Heart right ventricle (tissue), 16 donors: ENCODE results near the gene MAP7. TPM values are rescaled to one million over a fixed set of nuclear protein-coding genes. Genes with fewer than 3 reads are reported as not detected.

Source experiments
- ATAC-seq, 8 donors: fragments of 200-7000 bp; cut with Tn5 transposase; one replicate each; pipeline ENCODE4 v1.9.1; 2020; ENCODE audit warnings: mild to moderate bottlenecking in 8 of 8, moderate library complexity in 8 of 8, moderate number of reproducible peaks in 1 of 8
- DNase-seq, 2 donors: peaks; one replicate each; pipeline ENCODE4 v3.0.0-alpha.2; 2020
- H3K27ac ChIP-seq, 10 donors: fragments of 200-600 bp; sonication (generic) in 2 of 10; one replicate each; pipeline versions ENCODE4 v1.5.0 to v1.8.0; 2020 to 2022; ENCODE audit warnings: mild to moderate bottlenecking in 3 of 10
- H3K27me3 ChIP-seq, 7 donors: fragments of 200-600 bp; one replicate each; pipeline ENCODE4 v1.8.0; 2021 to 2022; ENCODE audit warnings: mild to moderate bottlenecking in 2 of 7
- H3K36me3 ChIP-seq, 9 donors: fragments of 200-600 bp; sonication (generic) in 1 of 9; one replicate each; pipeline versions ENCODE4 v1.5.0 to v1.8.0; 2020 to 2022; ENCODE audit warnings: mild to moderate bottlenecking in 2 of 9
- H3K4me1 ChIP-seq, 9 donors: fragments of 200-600 bp; sonication (generic) in 1 of 9; one replicate each; pipeline versions ENCODE4 v1.5.0 to v1.8.0; 2020 to 2022; ENCODE audit warnings: mild to moderate bottlenecking in 4 of 9
- H3K4me3 ChIP-seq, 10 donors: fragments of 200-600 bp; sonication (generic) in 2 of 10; one replicate each; pipeline versions ENCODE4 v1.5.0 to v1.8.0; 2020 to 2022; ENCODE audit warnings: mild to moderate bottlenecking in 7 of 10, moderate library complexity in 2 of 10
- H3K9me3 ChIP-seq, 11 donors: fragments of 200-600 bp in 10 of 11; sonication (generic) in 2 of 11; one replicate each; pipeline versions ENCODE4 v1.5.0 to v1.8.0; 2013 to 2022; ENCODE audit warnings: mild to moderate bottlenecking in 2 of 11, control low read depth in 1 of 11, moderate library complexity in 1 of 11
- CTCF ChIP-seq, 9 donors: fragments of 200-600 bp; sonication (generic) in 2 of 9; IDR thresholded peaks; one replicate each; pipeline versions ENCODE4 v1.5.0 to v1.8.0; 2021 to 2022; ENCODE audit warnings: antibody characterized with exemption in 9 of 9, mild to moderate bottlenecking in 5 of 9, moderate library complexity in 1 of 9
- WGBS, 2 donors: extraction: QIAGEN DNeasy Blood & Tissue Kit; methylation state at CpG; one replicate each; pipeline ENCODE4 v1.1.7; 2013; ENCODE audit warnings: inconsistent platforms in 1 of 2; 5-methylcytosine and 5-hydroxymethylcytosine counted together
- intact Hi-C, 10 donors: fragments of 100-400 bp; cut with DNase I; formaldehyde crosslinking; loops; one replicate each; pipeline versions ENCODE4 v1.11.1 to v1.14.2; 2022
- polyA plus RNA-seq, 2 donors: library from polyadenylated mRNA; stranded (reverse); fragments of 200-250 nt; gene quantifications; one replicate each; pipeline ENCODE4 v1.2.3, GENCODE V29; 2013
- total RNA-seq, 10 donors: library from RNA; stranded (reverse); fragmentation: NEBNext Ultra II Directional in 3 of 10; extraction: Animal tissue kit (Norgen Biotek cat#: 25700) in 3 of 10; gene quantifications; one replicate each; pipeline versions ENCODE4 v1.2.1 to v1.2.4, GENCODE V29; 2021 to 2023
- donor health status: Arrhythmogenic right ventricular cardiomyopathy.
- donor health status: ischemic (EF 13 %, LVEDD 7.1; RV severe dilation, severe dysfunction).
- donor health status: healthy with polysubstance abuse.
- donor health status: DM: no; HTN: yes; CAD: no.
- donor health status: DM: no; HTN: no; CAD: no.
- donor health status: ischemic (EF 25% LVEDD 6.9; RV normal size, moderate dysfunction).
- donor health status: ischemic (EF 25% LVEDD 5.7; RV mildly dilated, moderate dysfunction).
- donor health status: healthy.
- donor health status: DM: yes; HTN: yes; CAD: no.
- donor health status: Ischemic cardiomyopathy.
- donor health status: ischemic (EF 35%, LVEDD 5.7; RV mildly dilated, moderate dysfunction).
- donor health status: nonischemic (EF 11% LVEDD 7.7; RV severe dilation, severe dysfunction).
- donor health status: DM: yes; HTN: yes; CAD: no.
- donor health status: PGD.
- donor health status: ischemic (EF 29% LVEDD 5.4; RV normal size, mild dysfunction).
- donor health status: nonischemic (EF 23%, LVEDD 6.1; RV moderate dilation, normal function).

The MAP7 gene
- total and polyA plus RNA-seq, 12 donors, result 0.48 to 4.1 (median 2.3) TPM

GRCh38 chr6:136446579-136447187 is 103.5 kb downstream of the MAP7 start:
- Histone ChIP-seq H3K9me3 (peaks cover 0 to 13% (median 7%) of the 10 kb centered on the region in 11 donors), H3K4me1 (no peaks in the 10 kb centered on the region), H3K27ac (no peak overlapping the region), H3K4me3 (no peak overlapping the region), H3K36me3 (no peaks in the 10 kb centered on the region), H3K27me3 (no peaks in the 10 kb centered on the region)
- intact Hi-C loops, result no loop called here
- TF ChIP-seq CTCF (IDR thresholded peaks at IDR 0.05), result no peak
- DNase-seq (no peak), ATAC-seq (no peak)
- 63 to 65% methylated on average over 2 of the region's 2 CpGs for WGBS, 2 donors

GRCh38 chr6:136446145-136446544 is 104.1 kb downstream of the MAP7 start:
- 95 to 97% methylated on average over 2 of the region's 2 CpGs for WGBS, 2 donors
- no peak for ATAC-seq
- no peaks in the 10 kb centered on the region for H3K27me3 ChIP-seq
- intact Hi-C loops, result no loop called here
- H3K9me3 ChIP-seq, result peaks cover 0 to 8% (median 2%) of the 10 kb centered on the region in 11 donors
- no peak for TF ChIP-seq CTCF (IDR thresholded peaks at IDR 0.05)
- no peak for DNase-seq
- no peak overlapping the region for H3K27ac ChIP-seq
- H3K4me3 ChIP-seq, result no peak overlapping the region
- no peaks in the 10 kb centered on the region for H3K4me1 ChIP-seq
- H3K36me3 ChIP-seq, result no peaks in the 10 kb centered on the region

DNA sequence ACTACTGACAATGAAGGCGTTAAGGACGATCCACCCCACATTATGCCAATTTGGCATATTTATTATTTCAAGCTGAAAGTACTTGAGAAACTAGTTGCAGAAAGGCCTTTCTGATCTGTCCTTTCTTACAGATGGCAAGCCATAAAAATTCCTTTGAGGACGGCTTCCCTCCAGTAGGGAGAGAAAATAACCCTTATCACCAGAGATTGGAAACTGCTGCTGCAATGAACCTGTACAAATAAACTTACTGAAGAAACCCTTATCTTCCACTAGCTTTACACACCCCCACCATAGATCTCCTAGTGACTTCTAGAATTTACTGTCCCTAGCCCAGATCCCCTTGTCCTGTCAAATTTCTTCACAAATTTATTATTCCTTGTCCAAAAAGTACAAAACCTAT is 105.2 kb downstream of the MAP7 start:
- Histone ChIP-seq H3K9me3 (no peaks in the 10 kb centered on the region), H3K27ac (no peak overlapping the region), H3K36me3 (no peaks in the 10 kb centered on the region), H3K27me3 (no peaks in the 10 kb centered on the region), H3K4me3 (no peak overlapping the region), H3K4me1 (no peaks in the 10 kb centered on the region)
- ATAC-seq, result no peak
- no peak for DNase-seq
- 46 to 58% methylated on average over 3 of the region's 3 CpGs for WGBS, 2 donors
- intact Hi-C loops, result no loop called here
- TF ChIP-seq CTCF (IDR thresholded peaks at IDR 0.05), result no peak

DNA sequence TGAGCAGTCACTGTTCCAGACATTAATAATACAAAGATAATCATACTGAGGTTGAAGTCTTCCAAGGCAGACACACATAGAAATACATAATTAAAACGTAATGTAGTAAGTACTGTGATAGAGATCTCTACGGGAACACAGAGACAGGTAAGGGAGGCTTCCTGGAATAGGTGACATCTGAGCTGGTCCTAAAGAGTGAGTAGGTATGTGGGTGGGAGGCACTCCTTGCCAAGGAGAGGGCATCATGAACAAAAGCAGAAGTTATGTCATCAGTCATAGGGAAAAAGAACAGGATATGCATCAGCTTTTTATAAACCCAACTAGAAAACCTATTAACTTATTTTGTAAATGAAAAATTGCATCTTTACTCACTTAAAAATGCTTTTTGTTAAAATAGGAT is 110.0 kb downstream of the MAP7 start:
- TF ChIP-seq CTCF (IDR thresholded peaks at IDR 0.05), result no peak
- no peak for ATAC-seq
- WGBS, 2 donors, result 82 to 89% methylated on average over 2 of the region's 2 CpGs
- intact Hi-C loops, result no loop called here
- no peaks in the 10 kb centered on the region for H3K9me3 ChIP-seq
- H3K4me1 ChIP-seq, result no peaks in the 10 kb centered on the region
- no peaks in the 10 kb centered on the region for H3K27me3 ChIP-seq
- H3K27ac ChIP-seq, result no peak overlapping the region
- DNase-seq, result no peak
- H3K36me3 ChIP-seq, result no peaks in the 10 kb centered on the region
- H3K4me3 ChIP-seq, result no peak overlapping the region
